Heart left ventricle (tissue), 13 donors: Measurements from ENCODE around the gene SNED1.

Experiments
- CTCF ChIP-seq, 12 donors: fragments of 200-600 bp; sonication (generic) in 4 of 12; IDR thresholded peaks; one replicate each; pipeline versions ENCODE4 v1.5.0 to v1.8.0; 2018 to 2022; ENCODE audit warnings: antibody characterized with exemption in 12 of 12, mild to moderate bottlenecking in 5 of 12
- POLR2A ChIP-seq, 2 donors: fragments of 450-650 bp; IDR thresholded peaks; one replicate each; pipeline ENCODE4 v1.6.1; 2017; ENCODE audit warnings: antibody characterized with exemption in 2 of 2, mild to moderate bottlenecking in 2 of 2, moderate library complexity in 2 of 2
- donor health status: ischemic (EF 13 %, LVEDD 7.1; RV severe dilation, severe dysfunction).
- donor health status: DM: no; HTN: yes; CAD: no.
- donor health status: DM: no; HTN: no; CAD: no.
- donor health status: ischemic (EF 25% LVEDD 6.9; RV normal size, moderate dysfunction).
- donor health status: ischemic (EF 25% LVEDD 5.7; RV mildly dilated, moderate dysfunction).
- donor health status: ischemic (EF 35%, LVEDD 5.7; RV mildly dilated, moderate dysfunction).
- donor health status: nonischemic (EF 11% LVEDD 7.7; RV severe dilation, severe dysfunction).
- donor health status: DM: yes; HTN: yes; CAD: no.
- donor health status: PGD.
- donor health status: ischemic (EF 29% LVEDD 5.4; RV normal size, mild dysfunction).
- donor health status: nonischemic (EF 23%, LVEDD 6.1; RV moderate dilation, normal function).

- TF ChIP-seq CTCF (IDR thresholded peaks at IDR 0.05) (no peak), POLR2A (IDR thresholded peaks at IDR 0.05) (no peak)
Measured at GRCh38 chr2:240981871-240982800, 16.3 kb upstream of the SNED1 start.
